GM19463 (cell line): Measurements from ENCODE around the gene CPEB1.

ENCODE experiments used
- ATAC-seq: cut with Tn5 transposase; IDR thresholded peaks from one replicate; pipeline ENCODE4 v1.9.1; 2021; ENCODE audit warnings: mild to moderate bottlenecking, moderate library complexity; ENCODE audit not compliant: unreplicated experiment

CPEB1 gene

DNA sequence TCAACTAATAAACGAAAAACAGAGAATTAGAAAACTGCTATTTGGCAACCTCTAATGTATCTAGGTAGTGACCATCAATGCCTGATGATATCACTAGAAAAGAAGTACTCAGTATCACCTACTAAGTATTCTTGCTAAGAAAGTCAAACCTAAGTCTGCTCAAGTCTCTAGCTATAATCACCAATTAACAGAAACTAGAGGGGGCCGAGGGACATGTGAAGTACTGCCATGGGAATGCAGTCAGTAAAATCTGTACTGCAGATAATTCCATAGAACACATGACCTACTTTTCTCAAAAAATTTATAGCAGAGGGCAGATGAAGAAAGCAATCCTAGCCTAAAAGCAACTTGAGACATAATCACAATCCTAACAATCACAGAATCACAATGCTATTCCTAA, 51.4 kb downstream of the CPEB1 start:
- no peak for ATAC-seq

DNA sequence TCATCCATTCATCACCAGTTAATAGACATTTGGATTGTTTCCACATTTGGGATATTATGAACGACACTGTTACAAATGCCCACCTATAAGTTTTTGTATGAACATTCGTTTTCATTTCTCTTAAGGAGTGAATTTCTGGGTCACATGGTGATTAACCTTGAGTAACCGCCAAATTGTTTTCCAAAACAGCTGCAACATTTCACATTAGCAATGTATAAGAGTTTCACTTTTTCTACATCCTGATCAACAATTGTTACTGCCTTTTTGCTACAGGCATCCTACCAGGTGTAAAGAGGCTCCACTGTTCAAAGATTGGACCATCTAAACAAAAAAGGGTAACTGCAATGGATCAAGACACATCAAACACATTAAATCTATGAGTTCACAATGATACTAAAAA, 52.0 kb downstream of the CPEB1 start:
- no peak for ATAC-seq

DNA sequence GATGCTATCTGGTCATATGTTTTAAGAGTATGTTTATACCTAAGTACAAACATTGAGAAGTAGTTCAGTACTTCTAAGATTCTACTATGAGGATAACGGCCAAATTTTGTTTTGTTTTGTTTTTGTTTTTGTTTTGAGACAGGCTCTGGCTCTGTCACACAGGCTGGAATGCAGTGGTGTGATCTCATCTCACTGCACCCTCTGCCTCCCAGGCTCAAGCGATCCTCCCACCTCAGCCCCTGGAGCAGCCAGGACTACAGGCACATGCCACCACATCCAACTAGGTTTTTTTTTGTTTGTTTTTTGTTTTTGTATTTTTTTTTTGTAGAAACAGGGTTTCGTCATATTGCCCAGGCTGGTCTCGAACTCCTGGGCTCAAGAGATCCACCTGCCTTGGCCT, 59.4 kb downstream of the CPEB1 start:
- ATAC-seq = no peak

DNA sequence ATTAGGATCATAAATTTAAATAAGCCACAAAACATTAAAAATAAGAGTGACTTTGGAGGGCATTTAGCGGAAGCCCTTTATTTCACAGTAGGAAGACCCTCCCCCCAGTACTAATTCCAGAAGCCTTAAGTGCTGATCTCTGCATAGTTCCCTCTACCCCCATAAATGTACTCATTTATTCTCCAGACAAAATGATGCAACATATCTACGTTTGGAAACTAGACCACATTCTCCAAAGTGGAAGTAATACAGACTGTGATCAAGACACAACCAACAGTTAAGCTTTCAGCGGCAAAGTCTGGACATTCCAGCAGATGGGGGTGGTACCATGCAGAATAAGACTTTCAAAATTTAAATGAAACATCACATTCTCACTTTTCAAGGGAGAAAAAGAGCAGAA, 62.1 kb downstream of the CPEB1 start:
- ATAC-seq = no peak

DNA sequence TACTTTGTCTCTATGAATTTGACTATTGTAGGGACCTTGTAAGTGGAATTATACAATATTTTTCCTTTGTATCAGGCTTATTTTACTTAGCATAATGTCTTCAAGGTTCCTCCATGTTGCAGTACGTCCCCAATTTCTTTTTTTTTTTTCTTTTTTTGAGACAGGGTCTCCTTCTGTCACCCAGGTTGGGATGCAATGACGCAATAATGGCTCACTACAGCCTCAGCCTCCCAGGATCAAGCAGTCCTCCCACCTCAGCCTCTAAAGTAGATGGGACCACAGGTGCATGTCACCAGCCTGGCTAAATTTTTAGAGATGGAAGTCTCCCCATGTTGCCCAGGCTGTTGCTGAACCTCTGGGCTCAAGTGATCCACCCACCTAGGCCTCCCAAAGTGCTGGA, 66.5 kb downstream of the CPEB1 start:
- no peak for ATAC-seq

DNA sequence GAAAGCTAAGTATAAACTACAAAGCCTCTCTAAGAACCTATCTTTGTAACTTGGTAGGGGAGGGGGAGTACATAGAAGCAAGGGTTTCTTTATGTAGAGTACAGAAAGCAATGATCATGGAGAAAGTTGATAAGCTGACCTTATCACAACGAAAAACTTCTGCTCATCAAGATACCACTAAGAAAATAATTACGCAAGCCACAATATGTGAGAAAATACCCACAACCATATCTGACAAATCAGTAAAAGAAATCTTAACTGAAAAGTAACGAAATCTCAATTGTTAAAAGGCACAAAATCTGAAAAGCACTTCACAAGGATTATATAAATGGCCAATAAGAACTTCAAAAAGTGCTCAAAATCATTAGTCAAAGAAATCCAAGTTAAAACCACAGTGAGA, 71.8 kb downstream of the CPEB1 start:
- ATAC-seq = no peak

DNA sequence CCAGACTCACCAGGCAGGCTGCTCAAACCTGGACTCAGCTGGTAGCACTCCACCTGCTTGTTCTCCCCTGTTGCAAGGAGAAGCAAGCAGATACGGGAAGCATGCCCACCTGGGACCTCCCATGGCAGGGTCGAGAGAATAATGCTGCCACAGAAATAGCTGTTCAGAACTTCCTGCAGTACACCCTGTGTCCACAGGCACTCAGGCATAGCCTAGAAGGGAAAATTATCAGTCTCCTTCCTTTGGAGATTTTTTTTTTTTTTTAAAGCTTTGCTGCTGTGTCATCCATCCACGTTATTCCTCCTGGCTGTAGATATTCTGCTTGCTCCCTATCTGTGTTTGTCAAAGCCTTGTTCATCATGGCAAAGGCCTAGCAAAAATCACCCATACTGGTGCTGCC, 74.2 kb downstream of the CPEB1 start:
- no peak for ATAC-seq

DNA sequence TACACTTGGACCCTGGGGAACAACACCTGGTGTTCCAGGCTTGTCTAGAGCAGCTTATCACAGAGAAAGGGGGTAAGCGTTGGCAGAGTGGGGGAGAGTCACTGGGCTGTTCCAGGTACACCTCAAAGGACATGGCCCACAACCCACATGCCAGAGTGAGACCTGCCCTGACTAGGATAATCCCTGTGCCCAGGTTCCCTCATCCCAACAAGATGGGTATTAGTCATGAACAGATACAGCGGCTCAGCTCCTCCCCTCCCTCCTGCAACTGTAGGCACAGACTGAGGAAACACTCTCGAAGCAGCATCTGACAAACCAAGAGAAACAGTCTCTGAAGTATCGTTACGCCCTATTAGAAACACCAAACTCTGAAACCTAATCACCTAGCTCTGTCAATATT, 74.9 kb downstream of the CPEB1 start:
- no peak for ATAC-seq

DNA sequence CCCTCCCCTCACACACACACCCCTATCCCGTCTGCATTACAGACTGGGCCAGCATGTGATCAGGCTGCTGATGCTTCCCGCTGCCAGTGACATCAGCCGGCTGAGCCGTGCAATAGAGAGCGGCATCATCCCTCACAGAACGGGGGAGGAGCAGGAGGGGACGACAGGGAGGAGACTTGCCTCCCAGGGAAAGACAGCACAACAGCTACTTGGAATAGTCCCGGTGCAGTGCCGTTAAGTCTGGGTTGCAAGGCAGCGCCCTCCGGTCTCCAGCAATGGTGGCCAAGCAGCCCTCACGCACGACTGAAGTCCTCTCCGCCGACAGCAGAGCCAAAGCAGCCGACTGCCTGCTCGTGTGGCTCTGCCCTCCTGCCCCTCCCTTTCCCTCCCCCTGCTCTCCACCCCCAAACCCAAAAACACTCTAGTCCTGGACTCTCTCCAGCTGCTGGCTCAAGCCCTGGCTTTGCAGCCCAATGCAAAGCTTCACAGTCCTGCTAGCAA, 75.4 kb downstream of the CPEB1 start:
- ATAC-seq = no peak

DNA sequence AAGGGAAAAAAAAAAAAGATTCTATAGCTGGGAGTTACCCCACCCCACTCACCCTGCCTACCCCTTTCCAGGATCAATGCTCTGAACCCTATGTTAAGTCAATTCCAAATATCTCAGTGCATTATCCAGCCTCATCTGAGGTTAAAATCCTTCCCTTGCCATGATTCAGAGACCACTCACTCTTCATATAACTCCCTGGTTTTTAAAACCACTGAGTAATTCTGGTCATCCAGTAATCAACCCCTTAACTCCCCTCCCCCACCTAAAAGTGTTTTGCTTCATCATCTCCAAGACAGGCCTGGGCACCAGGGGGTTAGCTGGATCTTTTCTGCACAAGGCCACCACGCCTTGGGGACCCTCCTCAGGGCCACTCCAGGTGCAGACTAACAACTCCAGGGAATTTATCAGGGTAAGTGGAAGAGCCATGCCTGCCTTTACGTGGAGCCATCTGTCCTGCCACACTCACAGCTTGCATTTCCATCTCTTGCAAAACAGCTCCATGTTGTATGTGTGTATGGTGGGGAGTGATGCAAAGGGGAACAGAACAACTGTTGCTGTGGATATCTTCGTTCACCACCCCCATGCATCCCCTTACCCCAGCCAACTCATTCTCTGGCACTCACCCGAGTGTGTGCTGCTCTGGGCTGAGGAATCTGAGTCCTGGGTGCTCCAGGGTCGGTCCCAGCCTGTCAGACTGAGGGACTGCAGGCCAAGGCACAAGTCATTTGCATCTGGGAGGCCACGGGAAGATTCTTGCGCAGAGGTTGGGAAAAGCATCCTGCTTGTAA, 76.2 kb downstream of the CPEB1 start:
- no peak for ATAC-seq

DNA sequence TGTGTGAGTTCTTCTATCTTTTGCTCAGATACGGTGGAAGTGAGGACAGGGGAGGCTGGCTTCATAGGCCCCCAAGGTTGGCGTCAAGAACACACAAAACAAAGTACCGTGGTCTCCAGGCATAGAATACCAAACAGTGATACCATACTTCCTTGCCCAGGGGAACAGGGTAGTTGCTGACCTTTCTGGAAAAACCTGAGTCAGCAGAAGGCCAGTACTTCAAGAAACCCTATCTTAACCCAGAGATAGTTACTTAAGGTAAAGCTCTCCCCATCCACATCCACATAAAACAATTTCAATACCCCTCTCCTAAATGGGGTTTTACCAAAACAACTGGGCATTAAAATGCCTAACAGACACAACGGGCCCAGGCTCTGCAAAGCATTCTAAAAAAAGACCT, 77.3 kb downstream of the CPEB1 start:
- ATAC-seq = no peak

DNA sequence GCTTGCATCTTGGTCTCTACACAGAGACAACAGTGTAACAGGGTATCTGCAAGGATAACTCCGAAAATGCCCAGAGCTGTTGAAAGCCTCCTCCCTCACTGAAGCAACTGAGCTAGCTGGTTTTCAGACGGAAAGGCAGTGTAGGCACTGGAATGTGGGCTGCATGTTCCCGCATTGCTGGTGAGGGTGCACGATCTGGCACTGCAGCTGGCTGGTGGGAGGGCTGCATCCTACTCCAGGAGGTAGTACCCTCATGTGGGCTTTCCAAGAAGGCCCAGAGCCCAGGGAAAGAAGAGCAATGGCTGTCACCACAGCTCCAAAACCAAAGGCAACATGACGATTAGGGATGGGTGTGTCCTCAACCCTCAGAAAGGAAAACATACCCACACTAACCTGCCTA, 78.2 kb downstream of the CPEB1 start:
- no peak for ATAC-seq

DNA sequence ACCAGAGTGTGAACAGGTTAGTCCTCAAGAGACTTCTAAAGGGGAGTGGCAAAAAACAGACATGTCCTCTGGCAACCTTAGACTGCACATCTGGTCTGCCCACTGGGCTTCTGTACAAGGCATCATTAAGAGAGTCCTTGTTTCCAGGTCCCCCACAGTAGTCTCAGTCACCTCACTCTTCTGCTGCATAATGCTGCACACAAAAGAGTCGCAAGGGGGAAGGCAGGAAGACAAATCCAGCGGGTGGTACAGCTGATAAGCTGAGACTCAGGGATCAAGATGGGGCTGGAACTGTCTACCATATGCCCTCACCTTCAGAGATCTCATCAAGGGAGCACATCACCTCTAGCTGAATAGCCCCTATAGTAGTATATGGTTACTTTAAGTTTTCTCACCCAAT, 79.5 kb downstream of the CPEB1 start:
- ATAC-seq = no peak

DNA sequence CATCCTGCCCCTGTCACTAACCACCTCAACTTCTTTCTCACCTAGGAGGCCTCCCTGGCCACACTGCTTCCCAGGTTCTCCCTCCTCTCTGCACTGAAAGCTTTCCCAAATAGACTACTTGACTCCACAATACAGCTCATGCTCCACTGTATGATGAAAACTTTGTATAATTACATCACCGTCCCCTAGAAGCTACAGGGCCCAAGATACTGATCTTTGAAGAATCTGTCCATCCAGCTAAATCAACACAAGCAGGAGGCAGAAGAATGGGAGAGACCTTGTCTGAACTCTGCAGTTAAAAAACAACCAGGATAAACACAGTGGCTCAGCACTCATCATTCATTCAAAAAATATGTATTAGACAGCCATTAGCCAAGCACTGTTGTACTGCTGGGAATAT, 80.5 kb downstream of the CPEB1 start:
- no peak for ATAC-seq

DNA sequence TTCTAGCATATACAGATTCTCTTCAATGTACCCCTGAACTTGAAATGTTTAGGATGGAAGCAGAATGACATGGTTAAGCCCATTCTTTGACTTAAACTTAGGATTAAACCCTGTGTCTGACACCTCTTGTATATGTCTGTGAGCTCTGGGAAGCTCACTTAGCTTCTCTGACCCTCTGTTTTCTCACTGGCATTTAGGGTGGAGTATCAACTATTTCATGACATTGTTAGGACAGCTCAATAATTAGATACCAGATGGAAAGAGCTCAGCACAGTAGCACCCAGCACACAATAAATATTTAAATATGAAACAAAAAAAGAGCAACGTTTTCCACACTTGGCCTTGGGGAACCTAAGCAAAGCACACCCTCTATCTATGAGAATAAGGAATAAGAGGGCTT, 88.7 kb downstream of the CPEB1 start:
- no peak for ATAC-seq

DNA sequence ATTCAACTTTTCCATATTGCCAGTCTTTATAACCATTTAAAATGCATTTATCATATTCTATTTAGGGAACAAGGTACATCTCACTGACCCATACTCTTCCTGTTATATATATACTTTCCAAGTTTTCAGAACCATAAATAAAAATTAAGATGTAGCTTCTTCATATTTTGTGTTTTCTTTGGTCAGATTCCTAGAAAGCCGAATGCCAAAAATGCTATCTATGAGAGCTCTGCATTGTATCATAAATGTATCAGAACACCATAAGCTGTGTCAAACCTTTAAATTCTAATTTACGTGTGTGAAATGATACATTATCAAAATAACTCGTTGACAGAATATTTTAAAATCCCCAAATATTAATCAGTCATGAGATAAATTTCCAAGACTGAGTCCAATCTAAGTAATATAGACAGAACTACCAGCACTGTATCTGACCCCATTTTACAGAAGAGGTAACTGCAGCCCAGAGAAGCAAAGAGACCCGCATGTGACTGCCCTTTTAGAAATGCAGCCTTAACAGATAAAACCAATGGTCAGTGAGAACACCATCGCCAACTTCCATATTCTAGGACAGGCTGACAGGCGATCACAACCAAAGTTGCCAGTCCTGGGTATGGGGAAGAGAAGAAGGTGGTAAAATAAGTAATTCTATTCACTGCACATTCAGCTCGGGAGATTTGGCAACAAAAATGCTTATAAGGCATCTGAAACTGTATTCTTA, 90.7 kb downstream of the CPEB1 start:
- ATAC-seq = no peak

DNA sequence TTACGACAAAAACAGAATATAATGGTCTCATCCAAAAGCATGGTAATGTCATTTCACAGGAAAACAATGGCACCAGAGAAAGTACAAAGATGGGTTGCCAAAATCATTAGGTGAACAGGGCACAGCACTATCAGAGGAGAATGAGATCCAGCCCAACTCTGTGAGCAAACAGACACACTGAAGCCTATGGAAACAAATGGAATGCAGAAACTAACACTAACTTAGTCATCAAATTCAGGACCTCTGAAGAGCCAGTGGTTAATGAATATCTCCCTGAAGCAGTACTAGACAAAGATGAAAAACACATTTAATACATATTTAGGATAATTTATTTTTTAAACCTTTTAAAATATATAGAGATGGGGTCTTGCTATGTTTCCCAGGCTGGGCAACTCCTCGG, 92.3 kb downstream of the CPEB1 start:
- no peak for ATAC-seq

DNA sequence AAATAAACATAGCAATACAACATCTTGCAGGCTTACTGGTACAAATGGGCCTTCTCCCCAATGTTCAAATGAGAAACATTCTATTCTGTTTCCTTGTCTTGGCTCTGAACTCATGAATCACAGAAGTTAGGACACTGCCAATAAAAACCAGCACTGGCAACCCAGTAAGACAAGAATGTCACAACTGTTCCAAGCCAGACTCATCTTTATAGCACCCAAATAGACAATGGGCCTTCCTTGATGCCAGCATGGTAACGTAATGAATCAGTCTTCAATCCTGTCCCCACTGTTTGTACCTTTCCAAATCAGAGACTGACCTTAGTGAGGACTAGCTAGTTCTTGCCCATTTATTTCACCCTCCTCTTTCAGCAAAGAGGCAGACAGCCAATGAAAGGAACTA, 92.8 kb downstream of the CPEB1 start:
- ATAC-seq = no peak

DNA sequence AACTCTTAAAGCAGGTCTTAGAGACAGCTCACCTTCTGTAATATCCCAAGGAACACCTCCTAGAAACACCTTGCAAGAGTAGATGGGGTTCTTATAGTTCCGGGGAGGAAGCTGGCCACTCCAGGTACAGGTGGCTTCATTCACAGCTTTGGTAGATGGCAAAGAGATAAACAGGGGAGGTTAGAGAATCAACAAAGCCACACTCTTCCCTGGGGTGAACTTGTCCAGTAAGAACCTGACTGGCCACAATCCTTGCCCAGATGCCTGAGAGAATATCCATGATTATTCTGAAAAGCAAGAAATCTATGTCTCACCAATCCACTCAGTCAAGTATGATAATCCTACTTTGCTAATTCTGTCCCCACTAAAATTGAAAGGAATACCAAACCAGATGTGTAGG, 93.3 kb downstream of the CPEB1 start:
- no peak for ATAC-seq

DNA sequence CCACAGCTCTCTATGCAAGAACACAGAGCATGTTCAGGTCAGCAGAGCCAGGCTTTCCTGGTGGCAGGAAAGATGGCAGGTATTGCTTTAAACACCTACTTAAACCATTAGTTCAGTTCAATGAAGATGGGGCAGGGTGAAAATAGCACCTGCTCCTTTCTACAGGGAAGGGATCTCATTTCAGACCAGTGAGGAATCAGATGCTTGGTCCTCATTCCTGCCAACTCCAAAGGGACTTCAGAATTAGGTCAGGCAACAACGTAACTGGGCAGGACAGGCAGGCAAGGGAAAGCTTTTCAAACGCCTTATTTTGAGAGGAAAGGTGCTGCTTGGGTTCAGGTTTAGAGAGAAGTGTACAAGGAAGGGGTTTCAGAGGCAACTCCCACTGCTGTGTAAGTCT, 94.3 kb downstream of the CPEB1 start:
- no peak for ATAC-seq

DNA sequence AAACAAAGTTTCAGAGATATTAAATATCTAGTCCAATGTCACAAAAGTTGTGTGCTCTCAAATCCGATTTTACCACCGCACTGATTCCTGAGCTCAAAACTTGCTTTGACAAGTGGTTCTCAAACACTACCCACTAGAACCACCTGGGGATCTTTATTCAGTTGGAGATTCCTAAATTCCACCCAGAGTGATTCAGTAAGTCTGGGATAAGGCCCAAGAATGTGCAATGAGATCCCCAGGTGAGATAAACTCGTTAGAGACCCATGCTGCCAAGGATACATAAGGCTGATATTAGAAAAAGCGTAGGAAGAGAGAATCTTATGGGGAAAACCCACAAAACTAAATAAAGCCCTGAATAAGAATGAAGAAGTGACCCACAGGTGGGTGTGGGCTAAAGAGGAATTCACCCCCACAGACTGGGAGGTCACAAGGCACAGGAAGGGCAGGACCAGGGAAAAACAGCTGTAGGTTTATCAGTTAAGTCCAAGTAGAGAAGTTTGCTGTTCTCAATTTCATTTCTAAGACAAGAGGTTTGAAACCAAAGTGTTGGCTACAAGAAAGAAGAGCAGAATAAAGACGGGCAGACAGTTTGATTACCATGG, 95.4 kb downstream of the CPEB1 start:
- ATAC-seq = no peak

DNA sequence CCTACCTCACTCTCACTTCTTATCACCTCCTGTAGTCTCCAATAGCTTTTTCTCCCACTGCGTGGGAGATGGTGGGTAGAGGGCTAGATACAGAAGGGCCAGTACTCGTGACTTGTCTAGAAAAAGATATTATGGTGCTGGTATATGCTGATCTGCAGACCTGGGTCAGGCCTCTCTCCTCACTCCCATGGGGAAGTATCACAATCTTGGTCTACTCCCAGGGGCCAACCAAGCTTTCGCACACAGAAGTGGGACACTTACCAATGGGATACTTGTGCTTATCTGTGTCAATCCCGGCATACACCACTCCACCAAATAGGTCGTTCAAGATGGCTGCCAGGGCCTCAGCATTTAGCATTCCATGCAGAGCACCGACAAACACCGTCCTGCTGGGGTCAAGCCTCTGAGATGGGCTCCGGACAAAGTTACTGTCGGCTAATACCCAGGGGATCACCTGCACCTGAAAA, 97.9 kb downstream of the CPEB1 start:
- no peak for ATAC-seq
